Spleen (tissue), 7 donors: Measurements from ENCODE around the gene ITGA1.

Source experiments
- CTCF ChIP-seq, 11 experiments: fragments of 200-600 bp in 7 of 11; fragments of 450-650 bp in 4 of 11; sonication (generic) in 4 of 11; IDR thresholded peaks in 8 of 11; conservative IDR thresholded peaks in 3 of 11; 1 replicate in 7 of 11; 2 replicates in 4 of 11; pipeline versions ENCODE4 v1.4.0 to v1.8.0; 2016 to 2021; ENCODE audit warnings: antibody characterized with exemption in 11 of 11, inconsistent platforms in 4 of 11, mild to moderate bottlenecking in 1 of 11
- POLR2A ChIP-seq, 3 donors: fragments of 450-650 bp; IDR thresholded peaks; one replicate each; pipeline ENCODE4 v1.5.1; 2017; ENCODE audit warnings: antibody characterized with exemption in 3 of 3, mild to moderate bottlenecking in 1 of 3
- donor health status: DM: no; HTN: no; CAD: no; lungs with moderate emphysema.
- donor health status: DM: no; HTN: no; CAD: no.
- donor health status: DM: no; HTN: no; CAD: no.

GRCh38 chr5:52802272-52802973 is 14.7 kb downstream of the ITGA1 start:
- TF ChIP-seq CTCF (IDR thresholded peaks at IDR 0.05 in 8 of 11, conservative IDR thresholded peaks at IDR 0.05 in 3 of 11), result no peak
- TF ChIP-seq POLR2A (IDR thresholded peaks at IDR 0.05), result no peak
